Osteoblast (primary cell): ENCODE results near the gene CCDC86. TPM values are rescaled to one million over a fixed set of nuclear protein-coding genes. Genes with fewer than 3 reads are reported as not detected.

Experiments used
- DNase-seq: peaks from one replicate; pipeline ENCODE4 v3.0.0; 2011; ENCODE audit warnings: low spot score, mixed read lengths; ENCODE audit not compliant: insufficient read length; ENCODE audit errors: missing footprints
- H2AFZ ChIP-seq: 2 replicates; pipeline ENCODE4 v1.6.0; 2011; ENCODE audit warnings: mild to moderate bottlenecking, low read length
- H3K27ac ChIP-seq: 2 replicates; pipeline ENCODE4 v1.5.1; 2011; ENCODE audit warnings: mild to moderate bottlenecking, low read depth, low read length, moderate library complexity
- H3K27me3 ChIP-seq: 2 replicates; pipeline ENCODE4 v1.6.0; 2012; ENCODE audit warnings: mild to moderate bottlenecking, control low read depth, inconsistent platforms, low read length, moderate library complexity; ENCODE audit not compliant: insufficient read depth
- H3K36me3 ChIP-seq: 2 replicates; pipeline ENCODE4 v1.5.1; 2011; ENCODE audit warnings: mild to moderate bottlenecking, low read length, control low read depth, moderate library complexity; ENCODE audit not compliant: insufficient read depth
- H3K4me1 ChIP-seq: 2 replicates; pipeline ENCODE4 v1.5.1; 2011; ENCODE audit warnings: mild to moderate bottlenecking, low read length, control low read depth, moderate library complexity; ENCODE audit not compliant: insufficient read depth
- H3K4me2 ChIP-seq: 2 replicates; pipeline ENCODE4 v1.6.0; 2011; ENCODE audit warnings: mild to moderate bottlenecking, low read length; ENCODE audit not compliant: insufficient read depth
- H3K4me3 ChIP-seq: fragments of 200-600 bp; sonication (generic); 3 replicates; pipeline ENCODE4 v1.5.1; 2012; ENCODE audit warnings: mild to moderate bottlenecking, low read length, inconsistent platforms; ENCODE audit not compliant: insufficient read depth
- H3K79me2 ChIP-seq: 2 replicates; pipeline ENCODE4 v1.6.0; 2012; ENCODE audit warnings: mild to moderate bottlenecking, low read length, control low read depth, inconsistent platforms; ENCODE audit not compliant: insufficient read depth
- H3K9me3 ChIP-seq: 2 replicates; pipeline ENCODE4 v1.5.1; 2011; ENCODE audit warnings: low read depth, low read length, control low read depth
- H4K20me1 ChIP-seq: 2 replicates; pipeline ENCODE4 v1.6.0; 2012; ENCODE audit warnings: mild to moderate bottlenecking, low read length, control low read depth; ENCODE audit not compliant: insufficient read depth
- total RNA-seq: library from RNA; depleted of rRNA; stranded (reverse); fragments of >200 nt; gene quantifications from 2 replicates; pipeline ENCODE4 v1.2.3, GENCODE V29; 2012
- TF ChIP-seq, protein P1 (sequence below): IDR thresholded peaks from 2 replicates; pipeline ENCODE4 v1.5.1; 2011; ENCODE audit warnings: mild to moderate bottlenecking, low read depth, low read length, moderate library complexity; ENCODE audit errors: extremely low read depth

The CCDC86 gene
- total RNA-seq, 1 donor = 6.2 TPM

DNA sequence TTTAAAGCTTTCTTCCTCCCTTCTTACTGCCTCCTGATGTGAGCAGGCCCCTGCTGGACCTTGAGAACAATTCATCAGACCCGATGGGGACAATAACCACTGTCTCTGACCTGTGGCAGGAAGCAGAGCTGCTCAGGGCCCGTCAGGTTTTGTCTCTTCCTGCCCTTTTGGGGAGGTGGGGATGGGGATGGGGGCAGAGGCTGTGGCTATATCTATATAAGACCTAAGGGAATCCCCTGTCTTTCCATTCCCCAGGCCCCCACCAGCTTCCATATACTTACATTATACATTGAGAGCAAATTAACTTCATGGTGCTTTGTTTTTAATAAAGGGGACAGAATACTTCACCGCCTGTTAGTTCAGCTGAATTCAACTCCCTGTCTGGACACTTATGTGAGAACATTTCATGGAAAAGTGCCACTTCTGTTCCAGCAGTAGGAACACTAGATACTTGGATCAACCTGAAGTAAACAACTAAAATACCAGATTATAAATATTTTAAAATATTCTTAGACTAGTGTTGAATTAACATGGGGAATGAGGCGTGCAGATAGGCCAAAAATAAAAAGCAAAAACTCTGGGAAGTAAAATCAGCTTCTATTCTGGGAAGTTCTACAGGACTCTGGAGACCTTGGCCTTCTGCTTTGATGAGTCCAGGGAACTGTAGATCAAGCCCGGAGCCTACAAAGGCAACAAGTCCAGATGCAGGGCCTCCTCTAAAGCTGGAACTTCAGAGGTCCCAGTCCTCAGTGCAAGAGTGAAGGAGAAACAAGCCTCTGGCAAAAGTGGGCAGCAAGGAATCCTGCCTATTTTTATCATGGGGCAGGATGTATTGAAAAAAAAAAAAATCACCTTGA is 36.6 kb downstream of the CCDC86 start:
- Histone ChIP-seq H3K4me3 (no peak overlapping the region), H4K20me1 (no peaks in the 10 kb centered on the region), H3K27me3 (no peaks in the 10 kb centered on the region), H3K4me1 (peaks cover 3% of the 10 kb centered on the region), H3K9me3 (no peaks in the 10 kb centered on the region), H3K27ac (no peak overlapping the region), H2AFZ (no peak overlapping the region), H3K79me2 (no peaks in the 10 kb centered on the region), H3K4me2 (no peak overlapping the region), H3K36me3 (no peaks in the 10 kb centered on the region)
- no peak for DNase-seq
- TF ChIP-seq, protein P1, sequence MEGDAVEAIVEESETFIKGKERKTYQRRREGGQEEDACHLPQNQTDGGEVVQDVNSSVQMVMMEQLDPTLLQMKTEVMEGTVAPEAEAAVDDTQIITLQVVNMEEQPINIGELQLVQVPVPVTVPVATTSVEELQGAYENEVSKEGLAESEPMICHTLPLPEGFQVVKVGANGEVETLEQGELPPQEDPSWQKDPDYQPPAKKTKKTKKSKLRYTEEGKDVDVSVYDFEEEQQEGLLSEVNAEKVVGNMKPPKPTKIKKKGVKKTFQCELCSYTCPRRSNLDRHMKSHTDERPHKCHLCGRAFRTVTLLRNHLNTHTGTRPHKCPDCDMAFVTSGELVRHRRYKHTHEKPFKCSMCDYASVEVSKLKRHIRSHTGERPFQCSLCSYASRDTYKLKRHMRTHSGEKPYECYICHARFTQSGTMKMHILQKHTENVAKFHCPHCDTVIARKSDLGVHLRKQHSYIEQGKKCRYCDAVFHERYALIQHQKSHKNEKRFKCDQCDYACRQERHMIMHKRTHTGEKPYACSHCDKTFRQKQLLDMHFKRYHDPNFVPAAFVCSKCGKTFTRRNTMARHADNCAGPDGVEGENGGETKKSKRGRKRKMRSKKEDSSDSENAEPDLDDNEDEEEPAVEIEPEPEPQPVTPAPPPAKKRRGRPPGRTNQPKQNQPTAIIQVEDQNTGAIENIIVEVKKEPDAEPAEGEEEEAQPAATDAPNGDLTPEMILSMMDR = no peak

DNA sequence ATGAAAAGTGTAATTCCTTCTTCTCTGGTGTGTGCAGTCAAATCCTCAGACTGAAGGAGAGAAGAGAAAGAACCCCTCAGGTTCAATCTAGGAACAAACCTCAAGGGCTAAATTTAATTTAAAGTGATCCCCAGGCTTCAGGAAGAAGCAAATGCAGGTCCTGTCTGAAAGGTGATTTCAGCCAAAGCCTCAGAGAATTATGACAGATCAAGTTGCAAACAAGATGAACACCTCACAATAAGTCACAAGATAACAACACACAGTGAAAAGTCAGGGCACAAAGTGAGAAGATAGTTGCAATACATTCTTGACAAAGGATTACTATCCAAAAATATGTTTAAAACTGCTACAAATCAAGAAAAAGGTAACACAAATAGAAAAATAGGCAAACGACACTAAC is 37.2 kb downstream of the CCDC86 start:
- no peaks in the 10 kb centered on the region for H3K79me2 ChIP-seq
- no peak overlapping the region for H2AFZ ChIP-seq
- TF ChIP-seq, protein P1 = no peak
- H3K4me3 ChIP-seq = no peak overlapping the region
- H3K4me2 ChIP-seq = no peak overlapping the region
- DNase-seq = no peak
- H3K36me3 ChIP-seq = no peaks in the 10 kb centered on the region
- H4K20me1 ChIP-seq = no peaks in the 10 kb centered on the region
- no peaks in the 10 kb centered on the region for H3K9me3 ChIP-seq
- no peaks in the 10 kb centered on the region for H3K4me1 ChIP-seq
- H3K27me3 ChIP-seq = no peaks in the 10 kb centered on the region
- H3K27ac ChIP-seq = no peak overlapping the region

DNA sequence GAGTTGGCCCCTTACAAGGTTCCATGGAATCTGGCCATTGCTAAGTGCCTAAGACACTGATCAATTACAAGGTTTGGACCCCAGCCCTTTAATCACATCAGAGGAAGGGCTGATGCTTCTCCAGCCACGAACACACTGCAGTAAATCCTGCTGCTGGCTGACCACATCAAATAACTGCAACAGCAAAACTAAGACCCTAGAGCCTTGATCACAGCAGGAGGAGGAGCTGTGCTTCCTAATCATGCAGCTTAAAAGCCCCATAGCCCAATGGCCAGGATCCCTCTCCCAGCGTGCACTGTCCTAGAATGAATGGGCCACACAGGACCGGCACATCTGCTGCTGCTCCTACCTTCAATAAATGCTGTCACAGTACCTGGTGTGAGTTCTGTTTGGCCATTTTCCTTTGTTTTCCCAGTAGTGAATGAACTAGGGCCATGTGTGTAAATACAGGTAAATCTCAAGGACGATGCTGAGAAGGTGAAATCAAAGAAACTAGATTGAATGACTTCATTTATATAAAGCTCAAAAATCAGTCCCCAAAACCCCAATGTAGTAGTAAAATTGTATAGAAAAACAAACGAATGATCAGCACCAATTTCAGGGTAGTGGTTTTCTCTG is 38.2 kb downstream of the CCDC86 start:
- Histone ChIP-seq H3K4me2 (no peak overlapping the region), H2AFZ (no peak overlapping the region), H4K20me1 (no peaks in the 10 kb centered on the region), H3K36me3 (no peaks in the 10 kb centered on the region), H3K4me3 (no peak overlapping the region), H3K9me3 (no peaks in the 10 kb centered on the region), H3K27ac (no peak overlapping the region), H3K27me3 (no peaks in the 10 kb centered on the region), H3K79me2 (no peaks in the 10 kb centered on the region), H3K4me1 (no peaks in the 10 kb centered on the region)
- DNase-seq = no peak
- TF ChIP-seq, protein P1 = no peak

DNA sequence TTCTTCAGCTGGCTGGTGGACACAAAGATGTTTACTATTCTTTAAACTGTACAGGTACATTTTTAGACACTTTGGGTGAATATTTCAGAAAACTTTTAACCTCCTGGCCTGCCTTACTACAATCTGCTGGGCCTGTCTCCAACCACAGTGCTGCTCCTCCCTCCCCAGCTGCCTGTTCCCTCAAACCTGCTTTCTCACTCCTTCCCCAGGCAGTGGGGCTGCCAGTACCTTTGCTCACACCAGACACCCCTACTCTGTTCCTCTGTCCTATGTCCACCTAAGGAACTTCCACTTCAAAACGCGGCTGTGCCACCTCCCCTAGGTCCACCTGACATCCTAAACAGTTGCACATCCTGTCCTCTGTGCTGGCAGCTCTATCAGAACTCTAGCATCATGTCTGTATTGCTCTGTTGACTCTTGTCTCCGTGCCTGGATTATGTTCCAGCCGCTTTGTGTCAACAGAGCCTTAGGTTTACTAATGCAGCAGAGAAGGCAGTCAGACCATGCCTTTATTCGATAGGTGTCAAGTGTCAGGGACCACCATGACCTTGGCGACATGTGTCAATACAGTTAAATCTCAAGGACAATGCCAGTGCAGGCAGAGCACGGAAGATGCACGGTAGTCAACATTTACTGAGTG is 38.9 kb downstream of the CCDC86 start:
- Histone ChIP-seq H4K20me1 (no peaks in the 10 kb centered on the region), H3K36me3 (no peaks in the 10 kb centered on the region), H3K9me3 (no peaks in the 10 kb centered on the region), H3K27me3 (no peaks in the 10 kb centered on the region), H3K4me1 (no peaks in the 10 kb centered on the region), H3K79me2 (no peaks in the 10 kb centered on the region), H3K27ac (no peak overlapping the region), H3K4me2 (no peak overlapping the region), H2AFZ (no peak overlapping the region), H3K4me3 (no peak overlapping the region)
- TF ChIP-seq, protein P1 = no peak
- no peak for DNase-seq
